PC-3 (cell line): ENCODE measurements around the gene TSPAN32. TPM values are rescaled to one million over a fixed set of nuclear protein-coding genes. Genes with fewer than 3 reads are reported as not detected.

Experiments used
- ATAC-seq: fragments of 200-7000 bp; cut with Tn5 transposase; 2 replicates; pipeline ENCODE4 v1.9.1; 2020; ENCODE audit warnings: mild to moderate bottlenecking, moderate library complexity
- BruUV-seq: library from RNA; stranded (reverse); fragments of 400-500 nt; replicated peaks from 2 replicates; lab custom pipeline; 2021; lab: Mats Ljungman, UMichigan
- CTCF ChIA-PET: fragments of 300-600 bp; sonication (Branson Sonifier 250); formaldehyde crosslinking; loops from one replicate; lab custom pipeline; 2022; ENCODE audit warnings: antibody characterized with exemption; lab: Charles Lee
- POLR2A ChIA-PET: fragments of 300-600 bp; sonication (Branson Sonifier 250); formaldehyde crosslinking; loops from one replicate; lab custom pipeline; 2022; ENCODE audit warnings: antibody characterized with exemption; ENCODE audit not compliant: unreplicated experiment; lab: Charles Lee
- DNase-seq: peaks from one replicate; pipeline ENCODE4 v3.0.0-alpha.2; 2015
- H2AFZ ChIP-seq: fragments of 300-600 bp; sonication (generic); 2 replicates; pipeline ENCODE4 v1.6.0; 2016; ENCODE audit warnings: antibody characterized with exemption, low read length
- H3F3A ChIP-seq: fragments of 300-600 bp; sonication (generic); one replicate; pipeline ENCODE4 v1.6.0; 2017; ENCODE audit warnings: antibody characterized with exemption, low read length, control low read depth, mild to moderate bottlenecking; ENCODE audit not compliant: unreplicated experiment
- H3K27ac ChIP-seq: fragments of 300-600 bp; sonication (generic); 2 replicates; pipeline ENCODE4 v1.5.1; 2016; ENCODE audit warnings: mild to moderate bottlenecking, low read length
- H3K27me3 ChIP-seq: fragments of 300-600 bp; sonication (generic); 2 replicates; pipeline ENCODE4 v1.6.1; 2016; ENCODE audit warnings: low read length, mixed read lengths
- H3K36me3 ChIP-seq: fragments of 300-600 bp; sonication (generic); 2 replicates; pipeline ENCODE4 v1.6.1; 2016; ENCODE audit warnings: low read depth, mixed run types, low read length, mixed read lengths
- H3K4me1 ChIP-seq: fragments of 300-600 bp; sonication (generic); 2 replicates; pipeline ENCODE4 v1.5.1; 2016; ENCODE audit warnings: low read length; ENCODE audit not compliant: insufficient read depth
- H3K4me2 ChIP-seq: fragments of 300-600 bp; sonication (generic); 2 replicates; pipeline ENCODE4 v1.6.0; 2016; ENCODE audit warnings: low read length
- H3K4me3 ChIP-seq: fragments of 300-600 bp; sonication (generic); 2 replicates; pipeline ENCODE4 v1.5.1; 2016; ENCODE audit warnings: mild to moderate bottlenecking, low read length, mixed read lengths
- H3K79me2 ChIP-seq: fragments of 300-600 bp; sonication (generic); 2 replicates; pipeline ENCODE4 v1.6.1; 2017; ENCODE audit warnings: low read length, mixed read lengths
- H3K9ac ChIP-seq: fragments of 300-600 bp; sonication (generic); 2 replicates; pipeline ENCODE4 v1.6.0; 2016; ENCODE audit warnings: mild to moderate bottlenecking, low read length
- H3K9me2 ChIP-seq: fragments of 300-600 bp; sonication (generic); replicated peaks from 2 replicates; pipeline ENCODE4 v1.6.1; 2016; ENCODE audit warnings: mixed run types, low read length, mixed read lengths
- H3K9me3 ChIP-seq: fragments of 300-600 bp; sonication (generic); 2 replicates; pipeline ENCODE4 v1.6.1; 2016; ENCODE audit warnings: low read length, mixed read lengths
- H4K20me1 ChIP-seq: fragments of 300-600 bp; sonication (generic); 2 replicates; pipeline ENCODE4 v1.6.1; 2016; ENCODE audit warnings: low read length, mixed read lengths
- CTCF ChIP-seq: fragments of 300-600 bp; sonication (generic); conservative IDR thresholded peaks from 2 replicates; pipeline ENCODE4 v1.5.1; 2017; ENCODE audit warnings: antibody characterized with exemption, low read depth, mild to moderate bottlenecking, low read length
- EZH2 ChIP-seq: fragments of 300-600 bp; sonication (generic); IDR thresholded peaks from one replicate; pipeline ENCODE4 v1.6.1; 2017; ENCODE audit warnings: antibody characterized with exemption, mild to moderate bottlenecking, low read length; ENCODE audit not compliant: unreplicated experiment
- EZH2phosphoT487 ChIP-seq: fragments of 300-600 bp; sonication (generic); IDR thresholded peaks from 2 replicates; pipeline ENCODE4 v1.6.1; 2018; ENCODE audit warnings: mild to moderate bottlenecking, antibody characterized with exemption, low read length, borderline replicate concordance
- intact Hi-C: fragments of 100-400 bp; cut with micrococcal nuclease; formaldehyde crosslinking; loops from 2 replicates; pipeline ENCODE4 v1.9.0; 2023
- total RNA-seq: library from RNA; depleted of rRNA; stranded (reverse); fragments of >200 nt; gene quantifications from 2 replicates; pipeline ENCODE4 v1.2.3, GENCODE V29; 2014

Gene TSPAN32
- total RNA-seq, 1 experiment from 2014 or later = not detected

GRCh38 chr11:2305788-2306451, 4.1 kb downstream of the TSPAN32 start:
- no peak overlapping the region for H3K4me3 ChIP-seq
- H3K79me2 ChIP-seq = no peaks in the 10 kb centered on the region
- no peak overlapping the region for H3K4me2 ChIP-seq
- BruUV-seq = no TSS peak
- no peaks in the 10 kb centered on the region for H3F3A ChIP-seq
- H4K20me1 ChIP-seq = no peaks in the 10 kb centered on the region
- no peaks in the 10 kb centered on the region for H3K9me2 ChIP-seq
- H3K27me3 ChIP-seq = no peaks in the 10 kb centered on the region
- no peak for DNase-seq
- intact Hi-C loops = no loop called here
- H3K27ac ChIP-seq = no peak overlapping the region
- no peaks in the 10 kb centered on the region for H3K36me3 ChIP-seq
- CTCF ChIA-PET = interaction anchor here (2.0 kb wide), 2 partner anchors 113 to 115 kb away, joined by 9 to 44 read pairs; no protein-coding TSS in a partner anchor
- TF ChIP-seq CTCF (no peak), EZH2phosphoT487 (no peak), EZH2 (no peak)
- POLR2A ChIA-PET = no interaction called here
- no peaks in the 10 kb centered on the region for H3K4me1 ChIP-seq
- ATAC-seq = no peak
- H2AFZ ChIP-seq = no peak overlapping the region
- no peak overlapping the region for H3K9ac ChIP-seq
- no peaks in the 10 kb centered on the region for H3K9me3 ChIP-seq

- ATAC-seq (no peak), DNase-seq (no peak)
- TF ChIP-seq EZH2 (no peak), CTCF (no peak), EZH2phosphoT487 (no peak)
- H4K20me1 ChIP-seq = no peaks in the 10 kb centered on the region
- ChIA-PET CTCF (interaction anchor here (0.6 to 0.8 kb wide), 2 partner anchors 72 to 113 kb away, joined by 3 read pairs; no protein-coding TSS in a partner anchor), POLR2A (no interaction called here)
- H3K4me3 ChIP-seq = no peak overlapping the region
- H3K4me1 ChIP-seq = peaks cover under 1% of the 10 kb centered on the region; the same call in 1 of the 2 replicates
- H3K9me2 ChIP-seq = no peaks in the 10 kb centered on the region
- no peaks in the 10 kb centered on the region for H3F3A ChIP-seq
- no peaks in the 10 kb centered on the region for H3K36me3 ChIP-seq
- H3K9ac ChIP-seq = no peak overlapping the region
- no peaks in the 10 kb centered on the region for H3K79me2 ChIP-seq
- no peak overlapping the region for H3K27ac ChIP-seq
- no peak overlapping the region for H3K4me2 ChIP-seq
- no TSS peak for BruUV-seq
- H2AFZ ChIP-seq = no peak overlapping the region
- H3K9me3 ChIP-seq = no peaks in the 10 kb centered on the region
- intact Hi-C loops = no loop called here
- no peaks in the 10 kb centered on the region for H3K27me3 ChIP-seq
Measured at GRCh38 chr11:2306452-2306823, 4.6 kb downstream of the TSPAN32 start.

- no TSS peak for BruUV-seq
- no peak for TF ChIP-seq EZH2phosphoT487
- no peak for TF ChIP-seq EZH2
- no peak for TF ChIP-seq CTCF
- Histone ChIP-seq H3K4me2 (no peak overlapping the region), H3K4me3 (no peak overlapping the region), H3K9ac (no peak overlapping the region), H3F3A (no peaks in the 10 kb centered on the region), H3K9me2 (no peaks in the 10 kb centered on the region), H3K27me3 (no peaks in the 10 kb centered on the region), H3K79me2 (no peaks in the 10 kb centered on the region), H3K36me3 (no peaks in the 10 kb centered on the region), H2AFZ (no peak overlapping the region), H4K20me1 (no peaks in the 10 kb centered on the region), H3K4me1 (peaks cover 6% of the 10 kb centered on the region), H3K9me3 (no peaks in the 10 kb centered on the region), H3K27ac (no peak overlapping the region)
- ATAC-seq (no peak), DNase-seq (no peak)
- ChIA-PET CTCF (interaction anchor here (0.6 to 0.8 kb wide), 2 partner anchors 71 to 112 kb away, joined by 3 read pairs; no protein-coding TSS in a partner anchor), POLR2A (interaction anchor here (0.6 kb wide), 1 partner anchor 71 kb away, joined by 3 read pairs; no protein-coding TSS in a partner anchor)
- intact Hi-C loops = no loop called here
Measured at GRCh38 chr11:2306877-2307500, 5.2 kb downstream of the TSPAN32 start.
